ENCODE results near the gene AXDND1. TPM values are rescaled to one million over a fixed set of nuclear protein-coding genes. Genes with fewer than 3 reads are reported as not detected.
"Not testable (repeated sequence)": the region's sequence is repeated elsewhere in the genome, so short reads cannot be mapped to it uniquely, and the experiment has no call there.

The AXDND1 gene
- total RNA-seq, 3 donors from 2014 or later = 0.48 to 1.8 (median 0.98) TPM

DNA sequence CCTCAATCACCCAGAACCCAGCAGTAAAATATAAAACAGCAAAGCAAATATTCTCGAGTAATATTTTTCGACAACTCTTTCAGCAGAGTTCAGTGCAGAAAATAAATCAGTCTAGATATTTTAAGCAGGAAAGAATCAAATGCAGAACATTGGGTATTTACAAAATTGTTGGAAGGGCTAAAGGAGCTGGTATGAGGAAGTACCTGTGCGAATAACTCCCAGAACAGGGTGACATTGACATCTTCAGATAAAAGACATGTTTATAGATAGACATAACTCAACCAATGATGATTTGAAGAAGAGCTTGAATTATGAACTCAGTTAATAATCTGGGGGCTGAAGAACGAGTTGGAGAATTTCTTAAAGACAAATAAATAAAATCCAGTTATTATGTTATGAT is 6.4 kb downstream of the AXDND1 start:
- Histone ChIP-seq H3K36me3 (no peaks in the 10 kb centered on the region), H3K4me3 (no peak overlapping the region), H3K4me1 (no peaks in the 10 kb centered on the region), H3K27ac (no peak overlapping the region), H3K27me3 (no peaks in the 10 kb centered on the region), H3K9me3 (no peaks in the 10 kb centered on the region)
- no peak for DNase-seq (ENCODE audit: low spot score in 2 of 2)
- intact Hi-C loops (cut with DNase I; ENCODE audit: low total_unique reads) = no loop called here
- TF ChIP-seq, protein P1, sequence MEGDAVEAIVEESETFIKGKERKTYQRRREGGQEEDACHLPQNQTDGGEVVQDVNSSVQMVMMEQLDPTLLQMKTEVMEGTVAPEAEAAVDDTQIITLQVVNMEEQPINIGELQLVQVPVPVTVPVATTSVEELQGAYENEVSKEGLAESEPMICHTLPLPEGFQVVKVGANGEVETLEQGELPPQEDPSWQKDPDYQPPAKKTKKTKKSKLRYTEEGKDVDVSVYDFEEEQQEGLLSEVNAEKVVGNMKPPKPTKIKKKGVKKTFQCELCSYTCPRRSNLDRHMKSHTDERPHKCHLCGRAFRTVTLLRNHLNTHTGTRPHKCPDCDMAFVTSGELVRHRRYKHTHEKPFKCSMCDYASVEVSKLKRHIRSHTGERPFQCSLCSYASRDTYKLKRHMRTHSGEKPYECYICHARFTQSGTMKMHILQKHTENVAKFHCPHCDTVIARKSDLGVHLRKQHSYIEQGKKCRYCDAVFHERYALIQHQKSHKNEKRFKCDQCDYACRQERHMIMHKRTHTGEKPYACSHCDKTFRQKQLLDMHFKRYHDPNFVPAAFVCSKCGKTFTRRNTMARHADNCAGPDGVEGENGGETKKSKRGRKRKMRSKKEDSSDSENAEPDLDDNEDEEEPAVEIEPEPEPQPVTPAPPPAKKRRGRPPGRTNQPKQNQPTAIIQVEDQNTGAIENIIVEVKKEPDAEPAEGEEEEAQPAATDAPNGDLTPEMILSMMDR (IDR thresholded peaks at IDR 0.05) = no peak
- no peak for TF ChIP-seq POLR2AphosphoS5 (IDR thresholded peaks at IDR 0.05)
- TF ChIP-seq POLR2A (IDR thresholded peaks at IDR 0.05) = no peak

- Histone ChIP-seq H3K4me1 (no peaks in the 10 kb centered on the region), H3K27me3 (no peaks in the 10 kb centered on the region), H3K4me3 (no peak overlapping the region), H3K27ac (no peak overlapping the region), H3K9me3 (no peaks in the 10 kb centered on the region), H3K36me3 (no peaks in the 10 kb centered on the region)
- TF ChIP-seq, protein P1 (IDR thresholded peaks at IDR 0.05) = no peak
- TF ChIP-seq POLR2A (IDR thresholded peaks at IDR 0.05) (no peak), POLR2AphosphoS5 (IDR thresholded peaks at IDR 0.05) (no peak)
- DNase-seq (ENCODE audit: low spot score in 2 of 2) = no peak
- intact Hi-C loops (cut with DNase I; ENCODE audit: low total_unique reads) = no loop called here
Measured at GRCh38 chr1:179376223-179376622, 10.5 kb downstream of the AXDND1 start.

GRCh38 chr1:179380299-179380698 is 14.5 kb downstream of the AXDND1 start:
- no peak for DNase-seq (ENCODE audit: low spot score in 2 of 2)
- Histone ChIP-seq H3K4me3 (no peak overlapping the region), H3K27ac (no peak overlapping the region), H3K27me3 (no peaks in the 10 kb centered on the region), H3K4me1 (no peaks in the 10 kb centered on the region), H3K9me3 (no peaks in the 10 kb centered on the region), H3K36me3 (no peaks in the 10 kb centered on the region)
- no peak for TF ChIP-seq POLR2A (IDR thresholded peaks at IDR 0.05)
- TF ChIP-seq POLR2AphosphoS5 (IDR thresholded peaks at IDR 0.05) = no peak
- TF ChIP-seq, protein P1 (IDR thresholded peaks at IDR 0.05) = no peak
- intact Hi-C loops (cut with DNase I; ENCODE audit: low total_unique reads) = no loop called here

DNA sequence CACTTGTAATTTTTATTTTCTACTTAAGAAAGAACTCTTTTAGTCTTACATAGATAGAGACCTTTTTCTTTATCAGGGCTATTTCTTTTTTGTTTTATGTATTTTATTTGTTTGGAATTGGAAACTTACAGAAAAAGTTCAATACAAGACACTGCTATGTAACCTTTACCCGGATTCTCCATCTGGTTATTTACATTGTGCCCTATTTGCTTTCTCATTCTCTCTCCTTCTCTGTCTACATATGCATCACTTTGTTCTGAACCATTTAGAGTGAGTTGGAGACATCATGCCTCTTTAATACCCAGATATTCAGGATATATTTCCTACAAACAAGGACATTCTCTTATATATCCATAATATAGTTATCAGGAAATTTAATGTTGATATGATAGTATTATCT is 18.3 kb downstream of the AXDND1 start:
- DNase-seq (ENCODE audit: low spot score in 2 of 2) = no peak
- Histone ChIP-seq H3K36me3 (no peaks in the 10 kb centered on the region), H3K4me3 (no peak overlapping the region), H3K27ac (no peak overlapping the region), H3K27me3 (no peaks in the 10 kb centered on the region), H3K9me3 (no peaks in the 10 kb centered on the region), H3K4me1 (no peaks in the 10 kb centered on the region)
- intact Hi-C loops (cut with DNase I; ENCODE audit: low total_unique reads) = no loop called here
- TF ChIP-seq POLR2A (IDR thresholded peaks at IDR 0.05) (no peak), POLR2AphosphoS5 (IDR thresholded peaks at IDR 0.05) (no peak)
- TF ChIP-seq, protein P1 (IDR thresholded peaks at IDR 0.05) = no peak

GRCh38 chr1:179385510-179385909 is 19.7 kb downstream of the AXDND1 start:
- DNase-seq (ENCODE audit: low spot score in 2 of 2) = no peak
- TF ChIP-seq POLR2A (IDR thresholded peaks at IDR 0.05) (no peak), POLR2AphosphoS5 (IDR thresholded peaks at IDR 0.05) (no peak)

DNA sequence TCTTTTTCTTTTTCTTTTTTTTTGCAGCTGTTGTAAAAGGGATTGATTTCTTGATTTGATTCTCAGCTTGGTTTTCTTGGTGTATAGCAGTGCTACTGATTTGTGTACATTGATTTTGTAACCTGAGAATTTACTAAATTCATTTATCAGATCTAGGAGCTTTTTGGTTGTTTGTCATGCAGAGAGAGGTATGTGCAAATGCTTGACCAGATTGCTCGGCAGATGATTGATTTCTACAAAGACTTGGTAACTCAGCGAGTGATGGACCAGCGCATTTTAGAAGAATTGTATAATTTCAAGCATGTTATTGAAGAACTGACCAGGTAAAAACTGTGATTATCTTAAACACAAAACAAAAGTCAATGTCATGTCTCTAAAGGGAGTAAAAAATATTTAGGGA is 27.9 kb downstream of the AXDND1 start:
- TF ChIP-seq, protein P1 (IDR thresholded peaks at IDR 0.05) = no peak
- TF ChIP-seq POLR2A (IDR thresholded peaks at IDR 0.05) (no peak), POLR2AphosphoS5 (IDR thresholded peaks at IDR 0.05) (no peak)
- no peak overlapping the region for H3K4me3 ChIP-seq
- H3K9me3 ChIP-seq = peaks cover 0 to 20% of the 10 kb centered on the region in 2 donors
- H3K4me1 ChIP-seq = no peaks in the 10 kb centered on the region
- intact Hi-C loops (cut with DNase I; ENCODE audit: low total_unique reads) = no loop called here
- no peaks in the 10 kb centered on the region for H3K36me3 ChIP-seq
- H3K27ac ChIP-seq = no peak overlapping the region
- DNase-seq (ENCODE audit: low spot score in 2 of 2) = no peak
- H3K27me3 ChIP-seq = no peaks in the 10 kb centered on the region

More at GRCh38 chr1:179385510-179385909, 19.7 kb downstream of the AXDND1 start:
- no peaks in the 10 kb centered on the region for H3K4me1 ChIP-seq
- no peaks in the 10 kb centered on the region for H3K9me3 ChIP-seq
- intact Hi-C loops (cut with DNase I; ENCODE audit: low total_unique reads) = no loop called here
- no peak overlapping the region for H3K27ac ChIP-seq
- no peaks in the 10 kb centered on the region for H3K36me3 ChIP-seq
- H3K27me3 ChIP-seq = no peaks in the 10 kb centered on the region
- no peak overlapping the region for H3K4me3 ChIP-seq

- H3K27ac ChIP-seq; H3K4me1 ChIP-seq; H3K9me3 ChIP-seq; H3K4me3 ChIP-seq; H3K36me3 ChIP-seq; H3K27me3 ChIP-seq; DNase-seq (ENCODE audit: low spot score in 2 of 2); intact Hi-C loops (cut with DNase I; ENCODE audit: low total_unique reads): not testable (repeated sequence)
Measured at GRCh38 chr1:179399399-179399798, 33.6 kb downstream of the AXDND1 start.

DNA sequence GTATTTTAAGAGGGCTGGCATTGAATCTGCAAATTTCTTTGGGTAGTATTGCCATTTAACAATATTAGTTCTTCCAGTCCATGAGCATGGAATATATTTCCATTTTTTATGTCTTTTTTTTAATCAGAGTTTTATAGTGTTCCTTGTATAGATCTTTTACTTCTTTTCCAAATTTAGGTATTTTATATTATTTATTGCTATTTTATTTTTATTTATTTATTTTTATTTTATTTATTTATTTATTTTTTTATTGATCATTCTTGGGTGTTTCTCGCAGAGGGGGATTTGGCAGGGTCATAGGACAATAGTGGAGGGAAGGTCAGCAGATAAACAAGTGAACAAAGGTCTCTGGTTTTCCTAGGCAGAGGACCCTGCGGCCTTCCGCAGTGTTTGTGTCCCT is 52.0 kb downstream of the AXDND1 start:
- H3K4me3 ChIP-seq; H3K27ac ChIP-seq; H3K27me3 ChIP-seq; H3K9me3 ChIP-seq; intact Hi-C loops (cut with DNase I; ENCODE audit: low total_unique reads); H3K4me1 ChIP-seq; DNase-seq (ENCODE audit: low spot score in 2 of 2); H3K36me3 ChIP-seq: not testable (repeated sequence)
